Neural cell (in vitro differentiated cells): ENCODE data around the gene RIPK3. TPM values are rescaled to one million over a fixed set of nuclear protein-coding genes. Genes with fewer than 3 reads are reported as not detected.

Source experiments
- H2AFZ ChIP-seq: fragments of 200-600, 300-800 bp; sonication (generic), shearing (Covaris generic); 2 replicates; pipeline ENCODE4 v1.6.0; 2014; ENCODE audit warnings: low read depth, mild to moderate bottlenecking, antibody characterized with exemption, low read length, moderate library complexity
- H3F3A ChIP-seq: fragments of 200-600 bp; shearing (Covaris generic); 2 replicates; pipeline ENCODE4 v1.6.1; 2016; ENCODE audit warnings: mild to moderate bottlenecking, moderate library complexity, mixed read lengths, antibody characterized with exemption, low read length; ENCODE audit not compliant: insufficient read depth, poor library complexity, severe bottlenecking
- H3K27ac ChIP-seq: fragments of 200-600, 300-800 bp; sonication (generic), shearing (Covaris generic); 2 replicates; pipeline ENCODE4 v1.5.1; 2014; ENCODE audit warnings: mild to moderate bottlenecking, low read length, moderate library complexity
- H3K27me3 ChIP-seq: fragments of 300-800, 200-600 bp; sonication (generic), shearing (Covaris generic); 2 replicates; pipeline ENCODE4 v1.6.0; 2014; ENCODE audit warnings: mild to moderate bottlenecking, low read depth, low read length, moderate library complexity; ENCODE audit not compliant: insufficient read depth
- H3K36me3 ChIP-seq: fragments of 300-800, 200-600 bp; sonication (generic), shearing (Covaris generic); 2 replicates; pipeline ENCODE4 v1.5.1; 2014; ENCODE audit warnings: mild to moderate bottlenecking, antibody characterized with exemption, low read length, moderate library complexity; ENCODE audit not compliant: insufficient read depth
- H3K4me2 ChIP-seq: fragments of 300-800, 200-600 bp; sonication (generic), shearing (Covaris generic); 2 replicates; pipeline ENCODE4 v1.6.0; 2014; ENCODE audit warnings: mild to moderate bottlenecking, low read length
- H3K4me3 ChIP-seq: fragments of 300-800, 200-600 bp; sonication (generic), shearing (Covaris generic); 2 replicates; pipeline ENCODE4 v1.5.1; 2014; ENCODE audit warnings: mild to moderate bottlenecking, low read length, moderate library complexity
- H3K79me2 ChIP-seq: fragments of 200-600 bp; shearing (Covaris generic); replicated peaks from 2 replicates; pipeline ENCODE4 v1.6.0; 2014; ENCODE audit warnings: mild to moderate bottlenecking, low read length, moderate library complexity; ENCODE audit not compliant: insufficient read depth
- H3K9ac ChIP-seq: fragments of 300-800, 200-600 bp; sonication (generic), shearing (Covaris generic); 2 replicates; pipeline ENCODE4 v1.6.1; 2016; ENCODE audit warnings: mild to moderate bottlenecking, low read length, mixed read lengths
- H3K9me2 ChIP-seq: fragments of 200-600 bp; shearing (Covaris generic); 2 replicates; pipeline ENCODE4 v1.6.1; 2016; ENCODE audit warnings: mild to moderate bottlenecking, low read length, mixed read lengths; ENCODE audit not compliant: insufficient read depth
- H3K9me3 ChIP-seq: fragments of 200-600, 300-800 bp; sonication (generic), shearing (Covaris generic); 2 replicates; pipeline ENCODE4 v1.6.1; 2016; ENCODE audit warnings: mild to moderate bottlenecking, mixed run types, low read length, moderate library complexity, mixed read lengths
- H4K20me1 ChIP-seq: fragments of 200-600 bp; shearing (Covaris generic); 2 replicates; pipeline ENCODE4 v1.6.1; 2016; ENCODE audit warnings: mild to moderate bottlenecking, mixed run types; ENCODE audit not compliant: insufficient read depth
- EP300 ChIP-seq: fragments of 450-650 bp; conservative IDR thresholded peaks from 2 replicates; pipeline ENCODE4 v1.6.1; 2014; ENCODE audit warnings: antibody characterized with exemption, mild to moderate bottlenecking, moderate library complexity; ENCODE audit not compliant: poor library complexity, severe bottlenecking
- EZH2 ChIP-seq: fragments of 200-600, 300-800 bp; shearing (Covaris generic), sonication (generic); IDR thresholded peaks from 2 replicates; pipeline ENCODE4 v1.6.1; 2014; ENCODE audit warnings: antibody characterized with exemption, low read length, borderline replicate concordance, mild to moderate bottlenecking; ENCODE audit not compliant: insufficient read depth, poor library complexity, severe bottlenecking
- MXI1 ChIP-seq: fragments of 450-650 bp; conservative IDR thresholded peaks from 2 replicates; pipeline ENCODE4 v1.6.1; 2014; ENCODE audit warnings: antibody characterized with exemption, mild to moderate bottlenecking; ENCODE audit not compliant: poor library complexity, severe bottlenecking
- POLR2AphosphoS5 ChIP-seq: IDR thresholded peaks from 2 replicates; pipeline ENCODE4 v1.6.1; 2012
- RAD21 ChIP-seq: fragments of 450-650 bp; conservative IDR thresholded peaks from 2 replicates; pipeline ENCODE4 v1.6.1; 2014; ENCODE audit warnings: antibody characterized with exemption, mild to moderate bottlenecking, moderate library complexity
- REST ChIP-seq: IDR thresholded peaks from 2 replicates; pipeline ENCODE4 v1.6.1; 2012; ENCODE audit warnings: borderline replicate concordance
- SMC3 ChIP-seq: fragments of 450-650 bp; conservative IDR thresholded peaks from 2 replicates; pipeline ENCODE4 v1.6.1; 2014; ENCODE audit warnings: antibody characterized with exemption, mild to moderate bottlenecking, moderate library complexity; ENCODE audit not compliant: poor library complexity
- TAF1 ChIP-seq: IDR thresholded peaks from 2 replicates; pipeline ENCODE4 v1.6.1; 2012; ENCODE audit warnings: low read depth
- polyA plus RNA-seq: library from polyadenylated mRNA; depleted of rRNA; stranded (reverse); fragments of >200 nt; gene quantifications from 2 replicates; pipeline ENCODE4 v1.2.3, GENCODE V29; 2014
- TF ChIP-seq, protein P1 (sequence below): fragments of 450-650 bp; IDR thresholded peaks from 2 replicates; pipeline ENCODE4 v1.5.1; 2014; ENCODE audit warnings: antibody characterized with exemption, mild to moderate bottlenecking, moderate library complexity; ENCODE audit not compliant: poor library complexity, severe bottlenecking

The RIPK3 gene
- polyA plus RNA-seq, 1 donor from 2014 or later: not detected

DNA sequence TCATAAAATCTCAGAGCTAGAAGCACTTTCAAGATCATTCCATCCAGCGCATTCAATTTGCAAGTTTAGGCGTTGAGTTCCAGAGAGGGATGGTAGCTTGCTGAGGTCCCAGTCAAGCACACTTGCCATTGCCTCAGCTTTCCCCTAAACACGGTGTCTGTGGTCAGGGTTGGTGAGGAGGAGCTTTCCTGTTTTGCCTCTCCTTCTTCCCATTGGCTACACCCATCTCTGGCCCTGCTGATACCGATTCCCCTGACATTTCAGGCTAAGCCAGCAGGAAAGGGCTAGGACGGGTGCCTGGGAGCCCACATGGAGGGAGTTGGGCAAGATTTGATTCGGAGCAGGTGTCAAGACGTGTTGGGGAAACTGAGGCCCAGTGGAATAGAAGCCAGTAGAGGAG is 37.3 kb upstream of the RIPK3 start:
- TF ChIP-seq POLR2AphosphoS5 (no peak), EZH2 (no peak), REST (no peak)
- TF ChIP-seq, protein P1, sequence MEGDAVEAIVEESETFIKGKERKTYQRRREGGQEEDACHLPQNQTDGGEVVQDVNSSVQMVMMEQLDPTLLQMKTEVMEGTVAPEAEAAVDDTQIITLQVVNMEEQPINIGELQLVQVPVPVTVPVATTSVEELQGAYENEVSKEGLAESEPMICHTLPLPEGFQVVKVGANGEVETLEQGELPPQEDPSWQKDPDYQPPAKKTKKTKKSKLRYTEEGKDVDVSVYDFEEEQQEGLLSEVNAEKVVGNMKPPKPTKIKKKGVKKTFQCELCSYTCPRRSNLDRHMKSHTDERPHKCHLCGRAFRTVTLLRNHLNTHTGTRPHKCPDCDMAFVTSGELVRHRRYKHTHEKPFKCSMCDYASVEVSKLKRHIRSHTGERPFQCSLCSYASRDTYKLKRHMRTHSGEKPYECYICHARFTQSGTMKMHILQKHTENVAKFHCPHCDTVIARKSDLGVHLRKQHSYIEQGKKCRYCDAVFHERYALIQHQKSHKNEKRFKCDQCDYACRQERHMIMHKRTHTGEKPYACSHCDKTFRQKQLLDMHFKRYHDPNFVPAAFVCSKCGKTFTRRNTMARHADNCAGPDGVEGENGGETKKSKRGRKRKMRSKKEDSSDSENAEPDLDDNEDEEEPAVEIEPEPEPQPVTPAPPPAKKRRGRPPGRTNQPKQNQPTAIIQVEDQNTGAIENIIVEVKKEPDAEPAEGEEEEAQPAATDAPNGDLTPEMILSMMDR: no peak
- Histone ChIP-seq H3K9ac (no peak overlapping the region), H4K20me1 (no peaks in the 10 kb centered on the region), H3K4me3 (no peak overlapping the region), H3K27ac (no peak overlapping the region), H3F3A (no peaks in the 10 kb centered on the region), H3K9me3 (no peaks in the 10 kb centered on the region), H2AFZ (no peak overlapping the region), H3K36me3 (no peaks in the 10 kb centered on the region), H3K4me2 (no peak overlapping the region), H3K9me2 (no peaks in the 10 kb centered on the region), H3K27me3 (no peaks in the 10 kb centered on the region), H3K79me2 (no peaks in the 10 kb centered on the region)

- Histone ChIP-seq H3K4me3 (no peak overlapping the region), H3K4me2 (no peak overlapping the region), H4K20me1 (no peaks in the 10 kb centered on the region), H3K9me3 (no peaks in the 10 kb centered on the region), H3K27me3 (no peaks in the 10 kb centered on the region), H3F3A (no peaks in the 10 kb centered on the region), H3K79me2 (no peaks in the 10 kb centered on the region), H3K36me3 (no peaks in the 10 kb centered on the region), H3K9me2 (no peaks in the 10 kb centered on the region), H3K27ac (no peak overlapping the region), H3K9ac (no peak overlapping the region), H2AFZ (no peak overlapping the region)
- TF ChIP-seq MXI1 (no peak), POLR2AphosphoS5 (no peak)
Measured at GRCh38 chr14:24376448-24377070, 36.8 kb upstream of the RIPK3 start.

GRCh38 chr14:24372701-24373416 is 33.1 kb upstream of the RIPK3 start:
- Histone ChIP-seq H3K79me2 (no peaks in the 10 kb centered on the region), H4K20me1 (no peaks in the 10 kb centered on the region), H3K27me3 (no peaks in the 10 kb centered on the region), H3K9me3 (no peaks in the 10 kb centered on the region), H3F3A (no peaks in the 10 kb centered on the region), H3K9ac (no peak overlapping the region), H3K4me3 (no peak overlapping the region), H2AFZ (no peak overlapping the region), H3K27ac (no peak overlapping the region), H3K36me3 (no peaks in the 10 kb centered on the region), H3K4me2 (no peak overlapping the region), H3K9me2 (no peaks in the 10 kb centered on the region)
- TF ChIP-seq REST (no peak), EP300 (no peak), TAF1 (no peak), SMC3 (no peak), EZH2 (no peak), RAD21 (no peak), MXI1 (no peak), POLR2AphosphoS5 (no peak)
- TF ChIP-seq, protein P1: no peak
